HL-60 (cell line): ENCODE data around the gene COL4A3.
"Not testable (repeated sequence)": the region's sequence is repeated elsewhere in the genome, so short reads cannot be mapped to it uniquely, and the experiment has no call there.

ENCODE experiments used
- DNase-seq, 2 experiments: peaks; one replicate each; pipeline ENCODE4 v3.0.0-alpha.2; 2010 to 2020; ENCODE audit warnings: low read depth in 1 of 2, low spot score in 1 of 2
- H3K27ac ChIP-seq: fragments of 250-450 bp; sonication (Bioruptor Pico); replicated peaks from 2 replicates; pipeline ENCODE4 v1.5.1; 2020; ENCODE audit warnings: mild to moderate bottlenecking, moderate library complexity
- H3K27me3 ChIP-seq: fragments of 250-450 bp; sonication (Bioruptor Pico); 2 replicates; pipeline ENCODE4 v1.5.1; 2021; ENCODE audit warnings: mild to moderate bottlenecking, moderate library complexity; ENCODE audit not compliant: insufficient read depth, poor library complexity, severe bottlenecking
- H3K4me3 ChIP-seq: replicated peaks from 2 replicates; pipeline ENCODE4 v1.5.1; 2011; ENCODE audit warnings: mild to moderate bottlenecking, control low read depth, low read length; ENCODE audit not compliant: insufficient read depth
- CTCF ChIP-seq: IDR thresholded peaks from one replicate; pipeline ENCODE4 v1.5.1; 2011; ENCODE audit warnings: low read length, control low read depth, inconsistent platforms; ENCODE audit not compliant: insufficient read depth
- GABPA ChIP-seq: IDR thresholded peaks from 2 replicates; pipeline ENCODE4 v1.6.1; 2012; ENCODE audit warnings: low read depth
- POLR2AphosphoS5 ChIP-seq: IDR thresholded peaks from 2 replicates; pipeline ENCODE4 v1.6.1; 2012; ENCODE audit warnings: low read depth
- SPI1 ChIP-seq: IDR thresholded peaks from 2 replicates; pipeline ENCODE4 v1.6.1; 2012; ENCODE audit warnings: low read depth, mild to moderate bottlenecking, borderline replicate concordance
- TF ChIP-seq, protein P1 (sequence below): IDR thresholded peaks from 2 replicates; pipeline ENCODE4 v1.6.1; 2012; ENCODE audit warnings: low read depth; ENCODE audit not compliant: insufficient replicate concordance

Gene COL4A3

DNA sequence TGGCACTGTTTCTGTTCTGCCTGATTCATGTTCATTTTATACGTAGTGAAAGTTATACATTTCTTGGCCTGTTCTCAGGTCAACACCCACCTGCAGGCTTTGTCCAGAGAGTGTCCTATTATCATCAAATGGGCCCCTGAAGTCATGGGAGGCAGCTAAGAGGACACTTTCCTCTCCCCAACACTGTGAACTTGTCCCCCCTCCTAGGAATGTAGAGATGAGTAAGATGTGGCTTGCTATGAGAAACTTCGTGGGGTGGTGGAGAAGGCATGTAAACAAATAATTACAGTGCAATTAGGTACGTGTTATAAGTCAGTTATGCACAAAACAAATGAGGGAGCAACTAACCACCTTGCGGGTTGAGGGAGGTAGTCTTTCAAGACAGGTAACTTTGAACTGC is 57.9 kb downstream of the COL4A3 start:
- Histone ChIP-seq H3K27me3 (no peaks in the 10 kb centered on the region), H3K4me3 (no peak overlapping the region), H3K27ac (no peak overlapping the region)
- DNase-seq: no peak
- TF ChIP-seq POLR2AphosphoS5 (no peak), GABPA (no peak), CTCF (no peak), SPI1 (no peak)
- TF ChIP-seq, protein P1, sequence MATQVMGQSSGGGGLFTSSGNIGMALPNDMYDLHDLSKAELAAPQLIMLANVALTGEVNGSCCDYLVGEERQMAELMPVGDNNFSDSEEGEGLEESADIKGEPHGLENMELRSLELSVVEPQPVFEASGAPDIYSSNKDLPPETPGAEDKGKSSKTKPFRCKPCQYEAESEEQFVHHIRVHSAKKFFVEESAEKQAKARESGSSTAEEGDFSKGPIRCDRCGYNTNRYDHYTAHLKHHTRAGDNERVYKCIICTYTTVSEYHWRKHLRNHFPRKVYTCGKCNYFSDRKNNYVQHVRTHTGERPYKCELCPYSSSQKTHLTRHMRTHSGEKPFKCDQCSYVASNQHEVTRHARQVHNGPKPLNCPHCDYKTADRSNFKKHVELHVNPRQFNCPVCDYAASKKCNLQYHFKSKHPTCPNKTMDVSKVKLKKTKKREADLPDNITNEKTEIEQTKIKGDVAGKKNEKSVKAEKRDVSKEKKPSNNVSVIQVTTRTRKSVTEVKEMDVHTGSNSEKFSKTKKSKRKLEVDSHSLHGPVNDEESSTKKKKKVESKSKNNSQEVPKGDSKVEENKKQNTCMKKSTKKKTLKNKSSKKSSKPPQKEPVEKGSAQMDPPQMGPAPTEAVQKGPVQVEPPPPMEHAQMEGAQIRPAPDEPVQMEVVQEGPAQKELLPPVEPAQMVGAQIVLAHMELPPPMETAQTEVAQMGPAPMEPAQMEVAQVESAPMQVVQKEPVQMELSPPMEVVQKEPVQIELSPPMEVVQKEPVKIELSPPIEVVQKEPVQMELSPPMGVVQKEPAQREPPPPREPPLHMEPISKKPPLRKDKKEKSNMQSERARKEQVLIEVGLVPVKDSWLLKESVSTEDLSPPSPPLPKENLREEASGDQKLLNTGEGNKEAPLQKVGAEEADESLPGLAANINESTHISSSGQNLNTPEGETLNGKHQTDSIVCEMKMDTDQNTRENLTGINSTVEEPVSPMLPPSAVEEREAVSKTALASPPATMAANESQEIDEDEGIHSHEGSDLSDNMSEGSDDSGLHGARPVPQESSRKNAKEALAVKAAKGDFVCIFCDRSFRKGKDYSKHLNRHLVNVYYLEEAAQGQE: no peak

DNA sequence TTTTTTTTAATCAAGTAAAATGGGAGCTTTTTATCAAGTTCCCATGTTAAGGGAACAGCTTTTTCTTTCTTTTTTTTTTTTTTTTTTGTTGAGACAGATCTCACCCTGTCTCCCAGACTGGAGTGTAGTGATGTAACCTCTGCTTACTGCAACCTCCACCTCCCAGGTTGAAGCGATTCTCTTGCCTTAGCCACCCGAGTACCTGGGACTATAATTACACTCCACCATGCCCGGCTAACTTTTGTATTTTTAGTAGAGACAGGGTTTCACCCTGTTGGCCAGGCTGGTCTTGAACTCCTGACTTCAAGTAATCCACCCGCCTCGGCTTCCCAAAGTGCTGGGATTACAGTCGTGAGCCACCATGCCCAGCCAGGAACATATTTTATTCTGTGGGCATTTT is 61.2 kb downstream of the COL4A3 start:
- not testable (repeated sequence) for H3K27me3 ChIP-seq, H3K4me3 ChIP-seq, H3K27ac ChIP-seq, DNase-seq

DNA sequence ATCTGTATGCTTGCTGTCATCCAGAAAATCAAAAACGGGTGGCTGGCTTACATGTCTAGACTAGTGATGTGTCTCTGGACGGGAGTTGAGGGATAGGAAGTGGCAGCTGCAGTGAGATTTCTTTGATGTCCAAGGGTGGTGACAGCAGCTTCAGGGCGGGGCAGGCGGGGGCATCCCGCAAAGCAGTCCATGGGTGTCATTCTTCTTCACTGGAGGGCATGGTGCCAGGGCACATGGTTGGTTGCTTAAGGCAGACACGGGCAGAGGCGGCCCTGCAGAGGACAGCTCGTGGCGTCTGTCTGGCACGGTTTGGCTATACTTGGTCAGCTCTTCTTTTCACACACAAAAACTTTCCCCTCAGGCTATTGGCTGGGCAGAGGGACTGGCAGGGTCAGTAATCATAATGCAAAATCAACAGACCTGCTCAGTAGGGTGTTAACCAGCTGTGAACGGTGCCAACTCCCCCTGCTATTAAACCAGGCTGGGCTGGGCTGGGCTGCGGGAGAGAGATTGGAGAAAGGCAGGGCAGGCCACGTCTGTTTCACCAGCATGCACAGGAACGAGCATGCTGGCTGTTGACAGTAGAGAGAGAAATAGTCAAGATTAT is 63.7 kb downstream of the COL4A3 start:
- no peak overlapping the region for H3K27ac ChIP-seq
- no peak overlapping the region for H3K4me3 ChIP-seq
- no peaks in the 10 kb centered on the region for H3K27me3 ChIP-seq
- no peak for TF ChIP-seq GABPA
- no peak for TF ChIP-seq POLR2AphosphoS5
- no peak for TF ChIP-seq CTCF
- no peak for TF ChIP-seq SPI1
- TF ChIP-seq, protein P1: no peak
- DNase-seq: no peak

- no peak for DNase-seq
- no peaks in the 10 kb centered on the region for H3K27me3 ChIP-seq
- TF ChIP-seq SPI1 (no peak), GABPA (no peak), POLR2AphosphoS5 (no peak), CTCF (no peak)
- TF ChIP-seq, protein P1: no peak
- no peak overlapping the region for H3K27ac ChIP-seq
- H3K4me3 ChIP-seq: no peak overlapping the region
These were observed 65.7 kb downstream of the COL4A3 start for GRCh38 chr2:227230151-227230550.
